ENCODE data around the gene FAR1.

FAR1 gene

DNA sequence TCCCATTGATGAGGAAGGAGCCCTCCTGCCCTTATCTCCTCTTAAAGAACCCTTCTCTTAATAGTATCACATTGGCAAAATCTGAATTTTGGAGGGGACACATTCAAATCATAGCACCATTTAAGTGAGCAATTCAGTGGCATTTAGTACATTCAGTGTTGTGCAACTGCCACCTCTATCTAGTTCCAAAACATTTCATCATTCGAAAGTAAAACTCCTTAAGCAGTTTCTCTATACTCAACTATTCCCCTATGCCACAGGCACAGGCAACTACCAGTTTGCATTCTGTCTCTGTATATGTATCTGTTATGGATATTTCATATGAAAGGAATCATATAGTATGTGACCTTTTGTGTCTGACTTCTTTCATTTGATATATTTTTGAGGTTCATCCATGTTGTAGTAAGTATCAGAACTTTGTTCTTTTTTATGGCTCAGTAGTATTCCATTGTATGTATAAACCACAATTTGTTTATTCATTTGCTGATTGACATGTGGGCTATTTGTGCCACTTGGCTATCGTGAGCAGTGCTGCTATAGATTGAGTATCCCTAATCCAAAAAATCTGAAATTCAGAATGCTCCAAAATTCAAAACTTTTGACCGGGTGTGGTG lies 22.9 kb downstream of the FAR1 start:
- Histone ChIP-seq H3K4me1 (ENCODE audit: control insufficient read depth, insufficient read depth, low read length) (peaks cover 10% of the 10 kb centered on the region), H3K9ac (ENCODE audit: low read depth, low read length) (no peak overlapping the region), H3K27me3 (ENCODE audit: control insufficient read depth, insufficient read depth, low read length) (no peaks in the 10 kb centered on the region), H3K4me3 (ENCODE audit: low read depth, low read length) (no peak overlapping the region), H3K27ac (ENCODE audit: low read depth, low read length) (no peak overlapping the region), H3K36me3 (ENCODE audit: control insufficient read depth, insufficient read depth, low read length) (peaks cover 19% of the 10 kb centered on the region), H3K9me3 (ENCODE audit: control insufficient read depth, insufficient read depth, low read length) (no peaks in the 10 kb centered on the region)

DNA sequence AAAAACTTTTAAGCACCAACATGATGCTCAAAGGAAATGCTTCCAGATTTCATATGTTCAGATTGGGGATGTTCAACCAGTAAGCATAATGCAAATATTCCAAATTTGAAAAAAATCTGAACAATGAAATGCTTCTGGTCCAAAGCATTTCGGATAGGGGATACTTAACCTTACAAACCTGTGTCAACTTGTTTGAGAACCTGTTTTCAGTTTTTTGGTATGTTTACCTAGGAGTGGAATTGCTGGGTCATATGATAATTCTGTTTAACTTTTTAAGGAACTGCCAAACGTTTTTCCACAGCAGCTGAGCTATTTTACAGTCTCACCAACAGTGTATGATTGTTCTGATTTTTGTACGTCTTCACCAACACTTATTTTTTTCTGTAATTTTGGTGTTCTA lies 23.7 kb downstream of the FAR1 start:
- H3K9ac ChIP-seq (ENCODE audit: low read depth, low read length) = no peak overlapping the region
- no peak overlapping the region for H3K27ac ChIP-seq (ENCODE audit: low read depth, low read length)
- no peaks in the 10 kb centered on the region for H3K27me3 ChIP-seq (ENCODE audit: control insufficient read depth, insufficient read depth, low read length)
- H3K9me3 ChIP-seq (ENCODE audit: control insufficient read depth, insufficient read depth, low read length) = no peaks in the 10 kb centered on the region
- no peak overlapping the region for H3K4me3 ChIP-seq (ENCODE audit: low read depth, low read length)
- peaks cover 25% of the 10 kb centered on the region for H3K36me3 ChIP-seq (ENCODE audit: control insufficient read depth, insufficient read depth, low read length)
- peaks cover 2% of the 10 kb centered on the region; the same call in 1 of the 2 replicates for H3K4me1 ChIP-seq (ENCODE audit: control insufficient read depth, insufficient read depth, low read length)

DNA sequence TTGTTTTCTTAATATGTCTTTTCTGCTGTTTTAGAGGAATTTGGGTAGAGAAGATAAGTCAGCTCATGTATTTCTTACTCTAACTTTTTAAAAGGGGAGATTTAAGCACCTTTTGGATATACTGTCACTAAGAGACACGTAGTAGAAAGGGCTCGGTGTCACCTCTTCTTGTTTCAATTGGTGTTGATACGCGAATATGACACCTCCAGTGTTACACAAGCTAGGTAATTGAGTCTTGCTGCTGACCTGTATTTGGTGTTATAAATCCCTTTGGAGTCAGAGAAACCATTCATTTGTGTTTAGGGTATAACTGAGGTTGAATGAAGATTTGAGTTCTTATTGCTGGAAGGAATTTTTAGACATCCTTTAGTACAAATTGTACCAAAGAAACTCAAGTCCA lies 25.6 kb downstream of the FAR1 start:
- H3K4me3 ChIP-seq (ENCODE audit: low read depth, low read length) = no peak overlapping the region
- peaks cover 39% of the 10 kb centered on the region for H3K36me3 ChIP-seq (ENCODE audit: control insufficient read depth, insufficient read depth, low read length)

DNA sequence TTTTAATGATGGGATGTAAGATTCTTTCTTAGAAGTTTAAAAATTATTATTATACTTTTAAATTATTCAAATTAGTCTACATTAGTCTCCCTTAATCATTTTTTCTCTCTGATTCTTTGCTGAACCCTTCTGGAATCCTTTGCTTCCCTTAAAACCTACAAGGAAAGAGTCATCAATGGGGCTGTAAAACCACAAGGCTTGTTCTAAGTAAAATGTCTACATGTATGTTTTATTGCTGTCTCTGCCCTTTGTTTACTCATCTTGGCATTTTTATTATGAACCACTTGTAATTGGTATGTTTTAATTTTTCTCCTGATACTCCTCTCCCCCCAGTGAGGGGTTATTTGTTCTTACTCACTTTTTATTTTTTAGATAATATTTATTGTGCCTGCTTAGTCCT lies 27.4 kb downstream of the FAR1 start:
- Histone ChIP-seq H3K27me3 (ENCODE audit: control insufficient read depth, insufficient read depth, low read length) (no peaks in the 10 kb centered on the region), H3K9me3 (ENCODE audit: control insufficient read depth, insufficient read depth, low read length) (no peaks in the 10 kb centered on the region), H3K4me1 (ENCODE audit: control insufficient read depth, insufficient read depth, low read length) (no peaks in the 10 kb centered on the region), H3K36me3 (ENCODE audit: control insufficient read depth, insufficient read depth, low read length) (peaks cover 55% of the 10 kb centered on the region), H3K9ac (ENCODE audit: low read depth, low read length) (no peak overlapping the region), H3K27ac (ENCODE audit: low read depth, low read length) (no peak overlapping the region), H3K4me3 (ENCODE audit: low read depth, low read length) (no peak overlapping the region)

More for the DNA sequence above, 25.6 kb downstream of the FAR1 start:
- H3K4me1 ChIP-seq (ENCODE audit: control insufficient read depth, insufficient read depth, low read length) = no peaks in the 10 kb centered on the region
- H3K9me3 ChIP-seq (ENCODE audit: control insufficient read depth, insufficient read depth, low read length) = no peaks in the 10 kb centered on the region
- H3K9ac ChIP-seq (ENCODE audit: low read depth, low read length) = no peak overlapping the region
- no peak overlapping the region for H3K27ac ChIP-seq (ENCODE audit: low read depth, low read length)
- no peaks in the 10 kb centered on the region for H3K27me3 ChIP-seq (ENCODE audit: control insufficient read depth, insufficient read depth, low read length)

DNA sequence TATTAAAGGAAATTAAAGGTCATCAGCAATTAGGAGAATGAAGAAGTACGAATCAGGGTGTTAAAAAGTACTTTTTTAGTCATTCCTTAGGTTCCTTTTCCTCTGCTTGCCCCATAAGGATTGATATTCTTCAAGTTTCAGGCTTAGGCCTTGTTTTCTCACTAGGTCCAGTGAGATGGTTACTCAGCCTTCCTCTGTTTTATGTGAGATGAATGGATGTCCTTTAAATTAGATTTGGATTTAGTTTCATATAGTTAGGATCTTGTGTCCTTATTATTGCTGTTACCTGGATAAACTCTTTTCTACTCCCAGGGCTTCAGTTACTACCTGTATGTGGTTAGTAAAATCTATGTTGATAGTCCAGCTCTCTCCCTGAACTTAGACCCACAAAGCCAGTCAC lies 29.2 kb downstream of the FAR1 start:
- Histone ChIP-seq H3K36me3 (ENCODE audit: control insufficient read depth, insufficient read depth, low read length) (peaks cover 72% of the 10 kb centered on the region), H3K9me3 (ENCODE audit: control insufficient read depth, insufficient read depth, low read length) (no peaks in the 10 kb centered on the region), H3K27ac (ENCODE audit: low read depth, low read length) (no peak overlapping the region), H3K4me3 (ENCODE audit: low read depth, low read length) (no peak overlapping the region), H3K9ac (ENCODE audit: low read depth, low read length) (no peak overlapping the region), H3K4me1 (ENCODE audit: control insufficient read depth, insufficient read depth, low read length) (no peaks in the 10 kb centered on the region), H3K27me3 (ENCODE audit: control insufficient read depth, insufficient read depth, low read length) (no peaks in the 10 kb centered on the region)

DNA sequence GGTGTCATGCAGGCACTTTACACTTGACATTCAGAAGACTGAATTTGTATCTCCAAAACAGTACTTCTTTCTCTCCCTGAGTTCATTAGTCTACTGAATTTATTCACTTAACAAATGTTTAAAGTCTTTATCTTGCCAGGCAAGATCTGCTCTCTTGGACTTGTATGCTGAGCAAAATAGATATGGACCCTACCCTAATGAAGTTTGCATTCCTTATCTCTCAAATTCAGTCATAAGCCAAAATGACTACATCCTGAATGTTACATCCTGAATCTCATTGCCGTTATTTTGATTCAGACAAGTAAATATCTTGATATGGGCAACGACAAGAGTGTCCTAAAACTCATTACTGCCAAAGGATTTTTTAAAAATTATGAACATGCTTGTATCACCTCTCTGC lies 29.7 kb downstream of the FAR1 start:
- Histone ChIP-seq H3K4me3 (ENCODE audit: low read depth, low read length) (no peak overlapping the region), H3K4me1 (ENCODE audit: control insufficient read depth, insufficient read depth, low read length) (no peaks in the 10 kb centered on the region), H3K27ac (ENCODE audit: low read depth, low read length) (no peak overlapping the region), H3K27me3 (ENCODE audit: control insufficient read depth, insufficient read depth, low read length) (no peaks in the 10 kb centered on the region), H3K36me3 (ENCODE audit: control insufficient read depth, insufficient read depth, low read length) (peaks cover 76% of the 10 kb centered on the region), H3K9me3 (ENCODE audit: control insufficient read depth, insufficient read depth, low read length) (no peaks in the 10 kb centered on the region), H3K9ac (ENCODE audit: low read depth, low read length) (no peak overlapping the region)

DNA sequence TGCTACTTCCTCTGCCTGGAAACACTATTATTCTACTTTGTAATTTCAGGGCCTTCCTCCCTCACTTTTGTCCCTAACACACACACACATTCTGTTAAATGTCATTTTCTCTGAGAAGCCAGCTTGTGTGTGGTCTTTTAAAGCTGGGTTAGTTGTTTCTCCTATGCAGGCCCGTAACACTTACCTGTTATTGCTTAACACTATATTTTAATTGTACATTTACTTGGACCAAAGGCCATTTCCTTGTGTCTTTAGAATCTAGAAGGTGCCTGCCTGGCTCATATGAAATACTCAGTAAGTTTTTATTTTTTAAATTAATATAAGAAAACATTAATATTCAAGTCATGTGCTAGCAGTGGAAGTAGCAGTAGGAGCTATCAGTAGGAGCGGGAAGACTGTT lies 30.6 kb downstream of the FAR1 start:
- H3K27me3 ChIP-seq (ENCODE audit: control insufficient read depth, insufficient read depth, low read length) = no peaks in the 10 kb centered on the region
- H3K9me3 ChIP-seq (ENCODE audit: control insufficient read depth, insufficient read depth, low read length) = no peaks in the 10 kb centered on the region
- H3K36me3 ChIP-seq (ENCODE audit: control insufficient read depth, insufficient read depth, low read length) = peaks cover 80% of the 10 kb centered on the region
- no peak overlapping the region for H3K9ac ChIP-seq (ENCODE audit: low read depth, low read length)
- H3K4me1 ChIP-seq (ENCODE audit: control insufficient read depth, insufficient read depth, low read length) = no peaks in the 10 kb centered on the region
- no peak overlapping the region for H3K4me3 ChIP-seq (ENCODE audit: low read depth, low read length)
- no peak overlapping the region for H3K27ac ChIP-seq (ENCODE audit: low read depth, low read length)

DNA sequence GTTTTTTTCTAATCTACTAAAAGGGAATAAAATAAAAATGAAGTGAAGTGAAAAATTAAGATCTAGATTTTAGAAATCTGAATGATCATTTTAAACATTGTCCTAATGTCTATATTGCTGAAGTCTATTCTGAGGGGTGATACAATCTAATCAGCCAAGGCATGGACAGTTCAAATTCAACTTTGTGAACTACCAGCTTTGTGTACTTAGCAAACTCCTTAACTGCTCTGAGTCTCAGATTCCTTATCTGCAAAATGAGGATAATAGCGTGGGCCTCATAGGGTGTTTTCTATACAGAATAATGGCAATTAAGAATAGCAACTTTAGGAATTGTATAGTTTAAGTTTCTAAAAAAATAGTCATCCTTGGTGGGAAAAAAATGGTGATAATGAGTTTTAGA lies 31.4 kb downstream of the FAR1 start:
- Histone ChIP-seq H3K36me3 (ENCODE audit: control insufficient read depth, insufficient read depth, low read length) (peaks cover 76% of the 10 kb centered on the region), H3K9me3 (ENCODE audit: control insufficient read depth, insufficient read depth, low read length) (no peaks in the 10 kb centered on the region), H3K27ac (ENCODE audit: low read depth, low read length) (no peak overlapping the region), H3K27me3 (ENCODE audit: control insufficient read depth, insufficient read depth, low read length) (no peaks in the 10 kb centered on the region), H3K4me1 (ENCODE audit: control insufficient read depth, insufficient read depth, low read length) (peaks cover 2% of the 10 kb centered on the region; the same call in 1 of the 2 replicates), H3K4me3 (ENCODE audit: low read depth, low read length) (no peak overlapping the region), H3K9ac (ENCODE audit: low read depth, low read length) (no peak overlapping the region)

DNA sequence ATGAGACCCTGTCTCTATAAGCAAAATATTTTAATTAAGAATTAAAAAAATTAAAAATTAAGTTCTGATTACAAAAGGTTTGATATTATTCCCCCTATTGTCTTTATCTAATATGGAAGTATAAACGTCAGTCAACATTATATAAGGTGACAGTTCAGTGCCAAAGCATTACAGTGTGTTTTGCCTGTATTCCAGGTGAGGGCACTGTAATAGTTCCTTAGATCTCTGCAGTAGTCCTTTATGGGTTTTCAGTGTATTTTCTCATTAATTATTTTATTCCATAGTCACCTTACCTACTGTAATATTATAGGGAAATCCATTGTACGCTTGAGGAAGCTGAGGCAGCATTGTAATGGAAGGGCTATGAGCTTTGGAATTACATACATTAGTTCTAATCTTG lies 33.0 kb downstream of the FAR1 start:
- no peak overlapping the region for H3K27ac ChIP-seq (ENCODE audit: low read depth, low read length)
- H3K36me3 ChIP-seq (ENCODE audit: control insufficient read depth, insufficient read depth, low read length) = peaks cover 62% of the 10 kb centered on the region
- no peak overlapping the region for H3K4me3 ChIP-seq (ENCODE audit: low read depth, low read length)
- no peaks in the 10 kb centered on the region for H3K27me3 ChIP-seq (ENCODE audit: control insufficient read depth, insufficient read depth, low read length)
- no peak overlapping the region for H3K9ac ChIP-seq (ENCODE audit: low read depth, low read length)
- no peaks in the 10 kb centered on the region for H3K9me3 ChIP-seq (ENCODE audit: control insufficient read depth, insufficient read depth, low read length)
- peaks cover 10% of the 10 kb centered on the region for H3K4me1 ChIP-seq (ENCODE audit: control insufficient read depth, insufficient read depth, low read length)

DNA sequence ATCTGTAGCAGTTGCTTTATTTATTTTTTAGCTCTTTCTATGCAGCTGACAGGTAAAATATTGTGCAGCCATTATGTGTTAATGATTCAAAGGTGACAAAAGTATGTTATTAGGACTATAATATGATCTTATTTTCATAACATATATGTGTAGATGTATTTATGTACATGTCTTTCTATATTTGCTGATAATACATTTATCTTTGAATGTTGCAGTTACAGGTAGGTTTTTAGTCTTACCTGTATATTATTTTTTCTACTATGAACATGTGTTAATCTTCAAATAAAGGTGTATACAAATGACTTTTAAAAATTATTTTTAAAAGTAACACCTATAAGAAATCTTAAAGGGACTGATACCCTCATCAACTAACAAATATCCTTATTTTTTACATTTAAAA lies 33.6 kb downstream of the FAR1 start:
- Histone ChIP-seq H3K27me3 (ENCODE audit: control insufficient read depth, insufficient read depth, low read length) (no peaks in the 10 kb centered on the region), H3K36me3 (ENCODE audit: control insufficient read depth, insufficient read depth, low read length) (peaks cover 62% of the 10 kb centered on the region), H3K4me3 (ENCODE audit: low read depth, low read length) (no peak overlapping the region), H3K4me1 (ENCODE audit: control insufficient read depth, insufficient read depth, low read length) (peaks cover 10% of the 10 kb centered on the region), H3K9ac (ENCODE audit: low read depth, low read length) (no peak overlapping the region), H3K27ac (ENCODE audit: low read depth, low read length) (no peak overlapping the region), H3K9me3 (ENCODE audit: control insufficient read depth, insufficient read depth, low read length) (no peaks in the 10 kb centered on the region)

DNA sequence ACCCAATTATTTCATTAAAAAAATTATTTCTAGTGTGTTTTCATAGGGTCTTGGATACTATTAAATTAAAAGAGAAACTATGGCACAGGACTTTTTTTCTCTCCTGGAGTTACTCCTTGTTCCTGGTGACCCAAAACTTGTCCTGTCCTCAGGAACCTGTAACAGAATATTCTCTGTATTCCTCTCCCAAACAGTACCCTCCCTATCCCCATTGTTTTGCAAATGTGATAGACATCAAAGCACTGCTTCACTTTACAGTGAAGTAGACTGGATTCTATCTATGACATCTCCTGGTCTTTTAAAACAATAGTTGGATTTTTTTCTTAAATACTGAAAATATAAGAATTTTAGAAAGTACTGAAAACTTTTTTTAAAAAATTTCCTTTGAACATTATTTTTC lies 37.2 kb downstream of the FAR1 start:
- no peaks in the 10 kb centered on the region for H3K9me3 ChIP-seq (ENCODE audit: control insufficient read depth, insufficient read depth, low read length)

DNA sequence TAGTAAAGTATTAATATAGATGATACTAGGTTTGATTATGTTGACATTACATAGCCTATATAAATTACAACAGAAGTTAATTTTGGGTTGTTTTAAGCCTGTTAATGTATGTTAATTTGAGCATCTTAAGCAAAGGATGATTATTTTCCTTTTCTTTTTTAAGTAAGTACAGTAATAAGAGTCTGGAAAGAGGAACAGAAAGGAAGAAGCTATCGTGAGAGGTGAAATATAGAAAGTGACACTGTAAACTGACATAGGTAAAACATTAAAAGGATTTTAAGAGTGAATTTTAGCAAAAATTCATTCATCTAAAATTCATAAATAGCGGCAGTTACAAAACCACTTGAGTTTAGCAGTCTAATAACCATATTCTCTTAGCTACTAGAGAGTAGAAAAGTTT lies 45.5 kb downstream of the FAR1 start:
- Histone ChIP-seq H3K4me3 (ENCODE audit: low read depth, low read length) (no peak overlapping the region), H3K36me3 (ENCODE audit: control insufficient read depth, insufficient read depth, low read length) (peaks cover 94% of the 10 kb centered on the region), H3K4me1 (ENCODE audit: control insufficient read depth, insufficient read depth, low read length) (no peaks in the 10 kb centered on the region), H3K27me3 (ENCODE audit: control insufficient read depth, insufficient read depth, low read length) (no peaks in the 10 kb centered on the region), H3K9me3 (ENCODE audit: control insufficient read depth, insufficient read depth, low read length) (no peaks in the 10 kb centered on the region), H3K9ac (ENCODE audit: low read depth, low read length) (no peak overlapping the region), H3K27ac (ENCODE audit: low read depth, low read length) (no peak overlapping the region)

More for the DNA sequence above, 37.2 kb downstream of the FAR1 start:
- Histone ChIP-seq H3K4me3 (ENCODE audit: low read depth, low read length) (no peak overlapping the region), H3K4me1 (ENCODE audit: control insufficient read depth, insufficient read depth, low read length) (peaks cover 10% of the 10 kb centered on the region), H3K9ac (ENCODE audit: low read depth, low read length) (no peak overlapping the region), H3K27me3 (ENCODE audit: control insufficient read depth, insufficient read depth, low read length) (no peaks in the 10 kb centered on the region), H3K36me3 (ENCODE audit: control insufficient read depth, insufficient read depth, low read length) (peaks cover 70% of the 10 kb centered on the region), H3K27ac (ENCODE audit: low read depth, low read length) (peak overlapping the region; percentile 5)
